ENCODE results near the gene ZSCAN10. TPM values are rescaled to one million over a fixed set of nuclear protein-coding genes. Genes with fewer than 3 reads are reported as not detected.

ZSCAN10 gene
- total and polyA plus RNA-seq, 5 donors, result not detected

GRCh38 chr16:3051494-3051893, 47.6 kb downstream of the ZSCAN10 start:
- no peaks in the 10 kb centered on the region for H3K9me3 ChIP-seq (ENCODE audit: control insufficient read depth, low read length)
- H3K27ac ChIP-seq (ENCODE audit: low read length), result no peak overlapping the region
- no peak overlapping the region for H3K4me3 ChIP-seq (ENCODE audit: low read length)
- ATAC-seq (no peak), DNase-seq (peak in 1 of 3 donors; percentile 38)
- H3K27me3 ChIP-seq (ENCODE audit: control insufficient read depth, insufficient read depth), result no peaks in the 10 kb centered on the region
- 79% methylated on average over 9 of the region's 9 CpGs for WGBS
- H3K4me1 ChIP-seq (ENCODE audit: control insufficient read depth, insufficient read depth, low read length), result no peaks in the 10 kb centered on the region
- intact Hi-C loops (cut with DNase I), result no loop called here

GRCh38 chr16:3051009-3051408, 48.1 kb downstream of the ZSCAN10 start:
- Histone ChIP-seq H3K9me3 (ENCODE audit: control insufficient read depth, low read length) (no peaks in the 10 kb centered on the region), H3K27ac (ENCODE audit: low read length) (no peak overlapping the region), H3K27me3 (ENCODE audit: control insufficient read depth, insufficient read depth) (no peaks in the 10 kb centered on the region), H3K4me3 (ENCODE audit: low read length) (no peak overlapping the region), H3K4me1 (ENCODE audit: control insufficient read depth, insufficient read depth, low read length) (no peaks in the 10 kb centered on the region)
- intact Hi-C loops (cut with DNase I), result no loop called here
- 23% methylated on average over 4 of the region's 4 CpGs for WGBS
- peak in 1 of 3 donors; percentile 1 for DNase-seq
- no peak for ATAC-seq

- Histone ChIP-seq H3K9me3 (ENCODE audit: control insufficient read depth, low read length) (no peaks in the 10 kb centered on the region), H3K4me1 (ENCODE audit: control insufficient read depth, insufficient read depth, low read length) (no peaks in the 10 kb centered on the region), H3K27ac (ENCODE audit: low read length) (no peak overlapping the region), H3K4me3 (ENCODE audit: low read length) (no peak overlapping the region), H3K27me3 (ENCODE audit: control insufficient read depth, insufficient read depth) (no peaks in the 10 kb centered on the region)
- DNase-seq (no peak), ATAC-seq (no peak)
- WGBS, result 75% methylated on average over 5 of the region's 5 CpGs
- intact Hi-C loops (cut with DNase I), result no loop called here
Measured at GRCh38 chr16:3050487-3050886, 48.6 kb downstream of the ZSCAN10 start.

- intact Hi-C loops (cut with DNase I), result no loop called here
- DNase-seq, result peak in 1 of 3 donors; percentile 56
- H3K27me3 ChIP-seq (ENCODE audit: control insufficient read depth, insufficient read depth), result no peaks in the 10 kb centered on the region
Measured at GRCh38 chr16:3049921-3050481, 49.1 kb downstream of the ZSCAN10 start.

GRCh38 chr16:3047387-3047720, 51.7 kb downstream of the ZSCAN10 start:
- 19% methylated on average over 13 of the region's 13 CpGs for WGBS
- no peaks in the 10 kb centered on the region for H3K27me3 ChIP-seq (ENCODE audit: control insufficient read depth, insufficient read depth)
- no peaks in the 10 kb centered on the region for H3K4me1 ChIP-seq (ENCODE audit: control insufficient read depth, insufficient read depth, low read length)
- DNase-seq, result peak in 1 of 3 donors; percentile 42
- no peaks in the 10 kb centered on the region for H3K9me3 ChIP-seq (ENCODE audit: control insufficient read depth, low read length)
- ATAC-seq, result no peak
- H3K4me3 ChIP-seq (ENCODE audit: low read length), result no peak overlapping the region
- intact Hi-C loops (cut with DNase I), result no loop called here
- no peak overlapping the region for H3K27ac ChIP-seq (ENCODE audit: low read length)

More at GRCh38 chr16:3049921-3050481, 49.1 kb downstream of the ZSCAN10 start:
- Histone ChIP-seq H3K27ac (ENCODE audit: low read length) (no peak overlapping the region), H3K4me1 (ENCODE audit: control insufficient read depth, insufficient read depth, low read length) (no peaks in the 10 kb centered on the region), H3K9me3 (ENCODE audit: control insufficient read depth, low read length) (no peaks in the 10 kb centered on the region), H3K4me3 (ENCODE audit: low read length) (no peak overlapping the region)
- WGBS, result 82% methylated on average over 26 of the region's 26 CpGs
- no peak for ATAC-seq

- intact Hi-C loops (cut with DNase I), result no loop called here
- ATAC-seq, result peak in 1 of 2 donors; percentile 4
- no peaks in the 10 kb centered on the region for H3K27me3 ChIP-seq (ENCODE audit: control insufficient read depth, insufficient read depth)
- peak overlapping the region; percentile 33 for H3K4me3 ChIP-seq (ENCODE audit: low read length)
- WGBS, result 2% methylated on average over 54 of the region's 54 CpGs
- no peak overlapping the region for H3K27ac ChIP-seq (ENCODE audit: low read length)
- H3K9me3 ChIP-seq (ENCODE audit: control insufficient read depth, low read length), result no peaks in the 10 kb centered on the region
- no peaks in the 10 kb centered on the region for H3K4me1 ChIP-seq (ENCODE audit: control insufficient read depth, insufficient read depth, low read length)
- peak in 1 of 3 donors; percentile 43 for DNase-seq
Measured at GRCh38 chr16:3046641-3047386, 52.3 kb downstream of the ZSCAN10 start.

- H3K27me3 ChIP-seq (ENCODE audit: control insufficient read depth, insufficient read depth), result no peaks in the 10 kb centered on the region
- DNase-seq (peak in 1 of 3 donors; percentile 58), ATAC-seq (peak; percentile 34 to 51)
- H3K9me3 ChIP-seq (ENCODE audit: control insufficient read depth, low read length), result no peaks in the 10 kb centered on the region
- under 1% methylated on average over 86 of the region's 86 CpGs for WGBS
- H3K4me3 ChIP-seq (ENCODE audit: low read length), result peak within 1 kb of the TSS; percentile 33
- no peaks in the 10 kb centered on the region for H3K4me1 ChIP-seq (ENCODE audit: control insufficient read depth, insufficient read depth, low read length)
- no peak within 1 kb of the TSS for H3K27ac ChIP-seq (ENCODE audit: low read length)
- intact Hi-C loops (cut with DNase I), result no loop called here
Measured at GRCh38 chr16:3045758-3046640, 53.1 kb downstream of the ZSCAN10 start, which contains the start of gene MMP25. MMP25 (plus strand) TSS chr16:3046561; CDS start chr16:3046918, 357 bp downstream.

- ATAC-seq (no peak), DNase-seq (no peak)
- H3K4me1 ChIP-seq (ENCODE audit: control insufficient read depth, insufficient read depth, low read length), result no peaks in the 10 kb centered on the region
- no peak overlapping the region for H3K4me3 ChIP-seq (ENCODE audit: low read length)
- no peak overlapping the region for H3K27ac ChIP-seq (ENCODE audit: low read length)
- no peaks in the 10 kb centered on the region for H3K9me3 ChIP-seq (ENCODE audit: control insufficient read depth, low read length)
- intact Hi-C loops (cut with DNase I), result no loop called here
- WGBS, result 91% methylated on average over 6 of the region's 6 CpGs
- H3K27me3 ChIP-seq (ENCODE audit: control insufficient read depth, insufficient read depth), result no peaks in the 10 kb centered on the region
Measured at GRCh38 chr16:3044708-3045107, 54.4 kb downstream of the ZSCAN10 start.

- intact Hi-C loops (cut with DNase I), result no loop called here
- Histone ChIP-seq H3K9me3 (ENCODE audit: control insufficient read depth, low read length) (no peaks in the 10 kb centered on the region), H3K27ac (ENCODE audit: low read length) (no peak overlapping the region), H3K27me3 (ENCODE audit: control insufficient read depth, insufficient read depth) (no peaks in the 10 kb centered on the region), H3K4me1 (ENCODE audit: control insufficient read depth, insufficient read depth, low read length) (no peaks in the 10 kb centered on the region), H3K4me3 (ENCODE audit: low read length) (no peak overlapping the region)
- WGBS, result 91% methylated on average over 3 of the region's 3 CpGs
- ATAC-seq (no peak), DNase-seq (no peak)
Measured at GRCh38 chr16:3042376-3042775, 56.7 kb downstream of the ZSCAN10 start.

- intact Hi-C loops (cut with DNase I), result no loop called here
- Histone ChIP-seq H3K27ac (ENCODE audit: low read length) (no peak overlapping the region), H3K27me3 (ENCODE audit: control insufficient read depth, insufficient read depth) (no peaks in the 10 kb centered on the region), H3K4me3 (ENCODE audit: low read length) (no peak overlapping the region), H3K9me3 (ENCODE audit: control insufficient read depth, low read length) (no peaks in the 10 kb centered on the region), H3K4me1 (ENCODE audit: control insufficient read depth, insufficient read depth, low read length) (no peaks in the 10 kb centered on the region)
- WGBS, result 80% methylated on average over 5 of the region's 5 CpGs
- peak in 1 of 2 donors; percentile 10 for ATAC-seq
- DNase-seq, result peak in 1 of 3 donors; percentile 9
Measured at GRCh38 chr16:3038896-3039295, 60.2 kb downstream of the ZSCAN10 start.

Measured in right cardiac atrium (tissue), 5 donors.